ENCODE results near the gene CDC40.
"Not testable (repeated sequence)": the region's sequence is repeated elsewhere in the genome, so short reads cannot be mapped to it uniquely, and the experiment has no call there.

The CDC40 gene

DNA sequence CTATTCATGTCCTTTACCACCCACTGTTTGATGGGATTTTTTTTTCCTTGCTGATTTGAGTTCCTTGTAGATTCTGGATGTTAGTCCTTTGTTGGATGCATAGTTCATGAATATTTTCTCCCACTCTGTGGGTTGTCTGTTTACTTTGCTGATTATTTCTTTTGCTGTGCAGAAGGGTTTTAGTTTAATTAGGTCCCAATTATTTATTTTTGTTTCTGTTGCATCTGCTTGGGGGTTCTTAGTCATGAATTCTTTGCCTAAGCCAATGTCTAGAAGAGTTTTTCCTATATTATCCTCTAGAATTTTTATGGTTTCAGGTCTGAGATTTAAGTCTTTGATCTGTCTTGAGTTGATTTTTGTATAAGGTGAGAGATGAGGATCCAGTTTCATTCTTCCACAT is 92.6 kb downstream of the CDC40 start:
- not testable (repeated sequence) for DNase-seq

DNA sequence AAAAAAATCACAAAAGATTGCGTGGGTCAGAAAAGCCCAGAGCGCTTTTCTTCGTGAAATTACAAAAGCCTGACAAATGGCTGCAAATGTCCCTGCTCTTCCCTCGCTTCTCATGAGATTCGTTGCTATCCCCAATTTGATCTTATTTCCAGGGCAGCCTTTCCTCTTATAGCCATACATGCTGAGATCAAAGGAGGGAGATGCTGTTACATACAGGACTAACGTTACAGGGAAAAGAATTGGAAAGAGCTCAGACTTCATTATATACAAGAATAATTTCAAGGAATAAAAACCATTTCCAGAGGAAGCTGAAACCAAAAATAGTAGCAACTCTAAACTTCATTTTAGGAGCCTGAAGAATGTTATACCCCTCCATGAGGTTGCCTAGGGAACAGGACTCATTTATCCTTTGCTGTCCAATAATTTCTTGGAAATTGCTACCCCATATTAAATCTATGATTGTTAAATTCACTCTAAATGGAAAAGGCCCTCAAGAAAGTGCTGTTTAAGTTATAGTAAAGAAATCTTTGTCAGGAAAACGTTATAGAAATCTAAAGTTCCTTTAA is 97.0 kb downstream of the CDC40 start:
- no peak for DNase-seq
